Ureter (tissue), 1 donor: ENCODE results near the gene MYO1D. TPM values are rescaled to one million over a fixed set of nuclear protein-coding genes. Genes with fewer than 3 reads are reported as not detected.

ENCODE experiments used
- DNase-seq: peaks from one replicate; pipeline ENCODE4 v3.0.0-alpha.2; 2020; ENCODE audit warnings: low spot score
- total RNA-seq: library from RNA; stranded (reverse); gene quantifications from one replicate; pipeline ENCODE4 v1.2.4, GENCODE V29; 2023
- donor health status: DM: yes; HTN: yes; CAD: no.

Gene MYO1D
- total RNA-seq, 1 donor from 2014 or later, result 75.8 TPM

- DNase-seq, result no peak
These were observed 250.5 kb downstream of the MYO1D start for GRCh38 chr17:32626379-32626791.

GRCh38 chr17:32625971-32626370, 251.0 kb downstream of the MYO1D start:
- DNase-seq, result no peak

GRCh38 chr17:32623196-32623595, 253.7 kb downstream of the MYO1D start:
- DNase-seq, result no peak

- DNase-seq, result no peak
These were observed 254.4 kb downstream of the MYO1D start for GRCh38 chr17:32622540-32622939.

- DNase-seq, result no peak
These were observed 255.2 kb downstream of the MYO1D start for GRCh38 chr17:32621612-32622312.

- DNase-seq, result no peak
These were observed 261.6 kb downstream of the MYO1D start for GRCh38 chr17:32615326-32615725.

GRCh38 chr17:32610943-32611342, 266.0 kb downstream of the MYO1D start:
- DNase-seq, result no peak

- DNase-seq, result no peak
These were observed 266.9 kb downstream of the MYO1D start for GRCh38 chr17:32609884-32610650.

- DNase-seq, result peak; percentile 65
These were observed 267.8 kb downstream of the MYO1D start for GRCh38 chr17:32609085-32609484.

GRCh38 chr17:32608267-32608666, 268.7 kb downstream of the MYO1D start:
- DNase-seq, result no peak

GRCh38 chr17:32604966-32605365, 272.0 kb downstream of the MYO1D start:
- DNase-seq, result no peak

GRCh38 chr17:32602396-32602795, 274.5 kb downstream of the MYO1D start:
- no peak for DNase-seq

GRCh38 chr17:32601866-32602265, 275.1 kb downstream of the MYO1D start:
- DNase-seq, result no peak

GRCh38 chr17:32596628-32597027, 280.3 kb downstream of the MYO1D start:
- DNase-seq, result no peak

GRCh38 chr17:32596206-32596605, 280.7 kb downstream of the MYO1D start:
- no peak for DNase-seq

- DNase-seq, result no peak
These were observed 283.9 kb downstream of the MYO1D start for GRCh38 chr17:32593003-32593402.

GRCh38 chr17:32591405-32591804, 285.5 kb downstream of the MYO1D start:
- DNase-seq, result no peak

- no peak for DNase-seq
These were observed 285.9 kb downstream of the MYO1D start for GRCh38 chr17:32590974-32591373.

GRCh38 chr17:32588982-32589381, 287.9 kb downstream of the MYO1D start:
- DNase-seq, result no peak

GRCh38 chr17:32588135-32588534, 288.8 kb downstream of the MYO1D start:
- DNase-seq, result no peak

GRCh38 chr17:32586666-32587065, 290.3 kb downstream of the MYO1D start:
- no peak for DNase-seq

GRCh38 chr17:32584792-32585191, 292.1 kb downstream of the MYO1D start:
- no peak for DNase-seq

- no peak for DNase-seq
These were observed 293.9 kb downstream of the MYO1D start for GRCh38 chr17:32583053-32583452.
